Ishikawa (cell line): ENCODE measurements around the gene CAPS.

Source experiments
- CEBPB ChIP-seq: IDR thresholded peaks from 2 replicates; pipeline ENCODE4 v1.6.1; 2012
- CREB1 ChIP-seq: IDR thresholded peaks from 2 replicates; pipeline ENCODE4 v1.6.1; 2012; ENCODE audit warnings: low read depth
- EGR1 ChIP-seq: IDR thresholded peaks from 2 replicates; pipeline ENCODE4 v1.6.1; 2012
- EP300 ChIP-seq: IDR thresholded peaks from 2 replicates; pipeline ENCODE4 v1.6.1; 2012; ENCODE audit warnings: borderline replicate concordance
- FOXM1 ChIP-seq: IDR thresholded peaks from 2 replicates; pipeline ENCODE4 v1.6.1; 2012; ENCODE audit warnings: low read depth, borderline replicate concordance
- MAX ChIP-seq: IDR thresholded peaks from 2 replicates; pipeline ENCODE4 v1.6.1; 2012
- NFIC ChIP-seq: IDR thresholded peaks from 2 replicates; pipeline ENCODE4 v1.6.1; 2012
- RAD21 ChIP-seq: IDR thresholded peaks from 2 replicates; pipeline ENCODE4 v1.6.1; 2012; ENCODE audit warnings: low read depth
- REST ChIP-seq: IDR thresholded peaks from 2 replicates; pipeline ENCODE4 v1.6.1; 2012; ENCODE audit warnings: low read depth, mild to moderate bottlenecking
- TAF1 ChIP-seq: IDR thresholded peaks from 2 replicates; pipeline ENCODE4 v1.6.1; 2012; ENCODE audit warnings: low read depth, mild to moderate bottlenecking
- TCF12 ChIP-seq: IDR thresholded peaks from 2 replicates; pipeline ENCODE4 v1.6.1; 2012; ENCODE audit warnings: low read depth
- TEAD4 ChIP-seq: IDR thresholded peaks from 2 replicates; pipeline ENCODE4 v1.6.1; 2012
- YY1 ChIP-seq: IDR thresholded peaks from 2 replicates; pipeline ENCODE4 v1.6.1; 2012; ENCODE audit warnings: low read depth
- ZBTB7A ChIP-seq: IDR thresholded peaks from 2 replicates; pipeline ENCODE4 v1.6.1; 2012; ENCODE audit warnings: low read depth
- TF ChIP-seq, protein P1 (sequence below): IDR thresholded peaks from 2 replicates; pipeline ENCODE4 v1.6.1; 2012

CAPS gene

DNA sequence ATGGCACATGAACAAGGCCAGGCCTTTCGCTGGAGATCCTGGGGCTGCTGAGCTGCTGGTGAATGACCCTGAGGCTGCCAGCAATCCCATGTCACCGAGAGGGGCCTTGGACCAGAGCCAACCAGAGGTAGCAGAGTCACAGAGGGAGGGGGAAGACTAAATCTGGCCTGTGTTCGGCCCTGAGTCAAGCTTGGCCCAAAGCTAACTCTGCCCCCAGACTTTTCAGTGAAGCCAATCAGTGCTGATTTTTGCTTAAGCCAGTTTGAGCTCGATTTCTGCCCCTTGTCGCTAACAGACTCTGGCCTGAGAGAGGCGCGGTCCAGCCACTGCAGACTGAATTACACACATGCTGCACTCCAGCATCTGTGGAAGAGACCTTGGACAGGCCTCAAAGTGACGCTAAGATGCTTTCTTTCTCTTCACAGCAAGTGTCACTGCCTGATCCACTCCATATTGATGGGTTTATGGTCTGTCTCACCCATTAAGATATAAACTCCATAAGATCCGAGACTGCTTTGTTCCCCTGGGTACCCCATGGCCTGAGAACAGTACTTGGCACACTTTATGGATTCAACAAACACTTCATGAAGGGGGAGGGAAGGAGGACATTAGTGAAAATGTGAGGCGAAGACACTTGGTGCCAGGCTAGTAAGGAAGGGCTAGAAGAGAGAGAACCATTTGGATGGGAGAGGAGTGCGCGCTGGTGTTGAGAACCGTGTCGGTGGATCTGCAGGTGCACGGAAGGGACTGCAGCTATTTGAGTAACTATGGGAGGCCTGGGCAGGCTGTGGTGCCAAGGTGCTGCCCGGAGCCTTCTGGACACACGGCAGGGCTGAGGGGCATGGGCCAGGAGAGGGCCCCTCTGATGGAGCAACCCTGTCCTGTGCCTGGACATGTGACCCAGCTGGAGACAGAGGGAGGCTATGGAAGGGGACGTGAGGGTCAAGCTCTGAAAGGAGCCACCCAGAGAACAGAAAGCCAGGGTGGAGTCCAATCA is 46.2 kb downstream of the CAPS start:
- TF ChIP-seq NFIC: peak; percentile 25; the same call in 1 of the 2 replicates
- no peak for TF ChIP-seq REST

DNA sequence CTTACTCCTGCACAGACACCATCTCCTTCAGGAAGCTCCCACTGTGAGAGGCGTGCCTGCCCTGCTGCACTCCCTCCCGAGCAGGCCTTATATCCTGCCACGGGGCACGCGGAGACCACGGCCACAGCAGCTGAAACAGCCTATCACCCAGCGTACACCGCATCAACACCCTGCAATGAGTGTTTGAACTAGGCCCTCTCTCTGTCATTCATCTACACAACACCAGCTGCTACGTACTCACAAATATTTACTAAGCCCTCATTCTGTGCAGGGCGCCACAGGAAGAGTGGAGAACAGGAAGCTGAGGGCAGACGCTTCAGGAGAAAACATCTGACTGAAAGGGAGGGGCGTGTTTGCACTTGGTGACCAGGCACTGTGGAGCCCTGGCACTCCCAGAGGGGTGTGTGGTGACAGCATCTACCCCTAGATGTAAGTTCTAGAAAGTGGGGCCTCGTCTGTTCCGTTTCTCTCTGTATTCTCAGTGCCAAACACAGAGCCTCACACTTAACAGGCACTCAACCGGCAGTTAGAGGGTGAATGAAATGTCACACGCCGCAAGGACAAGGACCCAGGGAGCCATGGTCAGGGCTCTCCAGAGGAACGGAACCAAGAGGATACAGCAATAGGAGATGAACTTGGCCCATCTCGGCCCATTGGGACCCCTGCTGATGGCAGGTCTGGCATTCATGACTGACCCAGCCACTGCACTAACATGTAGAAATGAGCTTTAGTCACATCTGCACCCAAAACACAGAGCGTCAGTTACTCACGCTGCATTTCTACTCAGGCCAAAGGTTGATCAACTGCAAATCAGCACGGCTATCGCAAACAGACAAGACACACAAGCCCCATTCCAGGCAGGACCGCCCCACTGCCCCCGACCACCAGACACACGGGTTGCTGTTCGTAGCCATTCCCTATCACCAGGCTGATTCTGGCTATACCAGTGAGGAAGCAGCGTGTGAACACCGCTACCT is 48.2 kb downstream of the CAPS start:
- TF ChIP-seq ZBTB7A (no peak), NFIC (no peak), REST (no peak), TEAD4 (no peak), TCF12 (no peak), TAF1 (no peak), FOXM1 (no peak), YY1 (no peak), CEBPB (no peak), RAD21 (no peak), CREB1 (no peak), MAX (no peak), EP300 (no peak), EGR1 (no peak)
- TF ChIP-seq, protein P1, sequence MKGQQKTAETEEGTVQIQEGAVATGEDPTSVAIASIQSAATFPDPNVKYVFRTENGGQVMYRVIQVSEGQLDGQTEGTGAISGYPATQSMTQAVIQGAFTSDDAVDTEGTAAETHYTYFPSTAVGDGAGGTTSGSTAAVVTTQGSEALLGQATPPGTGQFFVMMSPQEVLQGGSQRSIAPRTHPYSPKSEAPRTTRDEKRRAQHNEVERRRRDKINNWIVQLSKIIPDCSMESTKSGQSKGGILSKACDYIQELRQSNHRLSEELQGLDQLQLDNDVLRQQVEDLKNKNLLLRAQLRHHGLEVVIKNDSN: no peak

DNA sequence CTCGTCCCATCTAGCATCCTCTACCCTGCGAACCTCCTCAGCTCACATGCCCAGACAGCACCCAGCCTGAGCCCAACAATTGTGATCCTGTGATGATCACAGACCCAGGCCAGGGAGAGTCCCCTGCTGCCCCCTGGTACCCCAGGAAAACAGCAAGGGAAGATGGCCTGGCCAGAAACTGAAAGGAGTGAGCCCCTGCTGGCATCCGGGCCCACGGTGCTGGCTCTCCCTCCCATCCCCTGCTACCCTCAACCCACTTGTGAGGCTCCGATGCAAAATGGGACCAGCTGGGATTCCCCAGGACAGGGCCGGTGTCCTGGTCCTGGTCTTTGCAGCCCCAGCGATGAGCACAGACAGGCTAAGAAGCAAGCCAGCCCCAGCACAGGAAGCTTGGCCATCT is 49.8 kb downstream of the CAPS start:
- TF ChIP-seq, protein P1: no peak
- TF ChIP-seq RAD21: no peak

DNA sequence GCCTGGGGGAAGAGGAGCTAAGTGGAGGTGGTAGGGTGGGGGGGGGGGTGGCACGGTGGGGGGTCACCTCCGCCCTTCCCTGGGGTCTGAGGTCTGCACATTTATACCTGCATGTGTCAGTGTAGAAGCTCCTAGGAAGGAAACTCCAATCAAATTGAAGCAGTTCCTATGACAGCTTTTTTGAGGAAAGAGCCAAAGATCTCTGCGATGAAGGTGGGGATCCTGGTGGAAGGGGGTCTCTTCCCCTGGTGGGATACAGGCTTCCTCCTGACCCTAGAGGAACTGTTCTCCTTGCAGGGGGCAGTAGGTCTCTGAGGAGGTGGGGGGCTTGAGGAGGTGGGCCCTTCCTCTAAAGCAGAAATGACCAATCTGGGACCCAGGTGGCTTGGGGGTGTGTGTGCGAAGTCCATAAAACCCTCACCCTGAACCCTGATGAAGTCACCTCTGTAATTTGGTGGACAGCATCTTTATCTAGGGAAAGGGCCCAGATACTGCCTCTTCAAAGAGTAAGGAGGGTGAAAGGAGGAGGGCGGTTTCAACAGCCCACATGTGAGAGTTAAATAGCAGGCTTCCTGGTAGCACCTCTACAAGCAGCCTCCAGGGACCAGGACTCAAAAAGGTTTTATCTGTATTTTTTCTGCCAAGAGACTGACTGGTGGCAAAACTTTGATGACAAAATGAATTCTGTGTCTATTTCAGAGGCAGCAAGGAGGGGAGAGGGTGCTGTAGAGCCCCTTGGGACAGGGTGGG is 50.9 kb downstream of the CAPS start:
- no peak for TF ChIP-seq MAX
- no peak for TF ChIP-seq NFIC
- no peak for TF ChIP-seq TCF12
- TF ChIP-seq CEBPB: no peak
- no peak for TF ChIP-seq YY1
